Stimulated activated CD8-positive, alpha-beta memory T cell treated with anti-CD3 and anti-CD28 coated beads, Interleukin-15, amount 100 ng/mL, for 24 hours (primary cell): Measurements from ENCODE around the gene MPHOSPH9.
A peak's percentile ranks its signal among the peaks of the same experiment; 100 is the strongest.
"Not testable (repeated sequence)": the region's sequence is repeated elsewhere in the genome, so short reads cannot be mapped to it uniquely, and the experiment has no call there.

Experiments
- DNase-seq: peaks from one replicate; pipeline ENCODE4 v3.0.0-alpha.2; 2020; ENCODE audit warnings: low read depth

MPHOSPH9 gene

DNA sequence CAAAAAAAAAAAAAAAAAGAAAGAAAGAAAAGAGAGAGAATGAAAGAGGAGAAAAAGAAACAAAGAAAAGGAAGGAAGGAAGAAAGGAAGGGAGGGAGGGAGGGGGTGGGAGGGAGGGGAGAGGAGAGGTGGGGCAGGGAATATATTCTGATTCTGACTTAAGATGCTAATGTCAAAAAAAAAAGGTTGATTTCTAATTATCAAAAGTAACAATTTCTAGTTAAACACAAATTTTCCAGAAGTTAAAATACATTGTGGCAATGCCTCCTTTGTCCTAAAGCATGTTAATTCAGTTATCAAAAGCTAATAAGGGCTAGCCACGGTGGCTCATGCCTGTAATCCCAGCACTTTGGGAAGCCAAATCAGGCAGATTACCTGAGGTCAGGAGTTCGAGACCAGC lies 7.5 kb downstream of the MPHOSPH9 start:
- DNase-seq = no peak

- DNase-seq = peak; percentile 6
Measured at GRCh38 chr12:123223241-123223668, 9.7 kb downstream of the MPHOSPH9 start.

DNA sequence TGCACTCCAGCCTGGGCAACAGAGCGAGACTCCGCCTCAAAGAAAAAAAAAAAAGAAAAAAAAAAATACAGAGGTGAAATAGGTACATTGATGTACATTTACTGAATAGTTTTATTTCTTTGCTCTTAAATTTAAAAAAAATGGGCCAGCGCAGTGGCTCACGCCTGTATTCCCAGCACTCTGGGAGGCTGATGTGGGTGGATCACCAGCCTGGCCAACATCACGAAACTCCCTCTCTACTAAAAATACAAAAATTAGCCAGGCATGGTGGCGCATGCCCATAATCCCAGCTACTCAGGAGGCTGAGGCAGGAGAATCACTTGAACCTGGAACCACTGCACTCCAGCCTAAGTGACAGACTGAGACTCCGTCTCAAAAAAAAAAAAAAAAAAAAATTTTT lies 25.1 kb downstream of the MPHOSPH9 start:
- DNase-seq = not testable (repeated sequence)

- DNase-seq = not testable (repeated sequence)
Measured at GRCh38 chr12:123206794-123207193, 26.1 kb downstream of the MPHOSPH9 start.

GRCh38 chr12:123200414-123200813 lies 32.5 kb downstream of the MPHOSPH9 start:
- no peak for DNase-seq

DNA sequence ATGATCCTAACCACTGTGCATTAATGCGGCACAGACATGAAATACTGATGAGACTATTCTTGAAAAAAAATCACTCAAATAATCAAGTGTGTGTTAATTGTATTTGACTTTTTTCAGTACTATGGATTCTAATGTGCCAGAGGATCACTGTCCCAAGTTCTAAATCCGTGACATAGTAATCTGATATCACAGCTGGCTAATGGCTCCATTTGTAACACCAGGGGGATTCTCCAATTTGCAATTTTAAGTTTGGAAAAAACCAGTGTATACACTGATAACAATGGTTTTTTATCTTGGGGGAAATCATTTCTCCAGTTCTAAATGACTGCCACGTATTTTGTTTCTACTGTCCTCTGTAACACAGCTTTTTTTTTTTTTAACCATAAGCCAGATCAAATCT lies 33.0 kb downstream of the MPHOSPH9 start:
- no peak for DNase-seq

DNA sequence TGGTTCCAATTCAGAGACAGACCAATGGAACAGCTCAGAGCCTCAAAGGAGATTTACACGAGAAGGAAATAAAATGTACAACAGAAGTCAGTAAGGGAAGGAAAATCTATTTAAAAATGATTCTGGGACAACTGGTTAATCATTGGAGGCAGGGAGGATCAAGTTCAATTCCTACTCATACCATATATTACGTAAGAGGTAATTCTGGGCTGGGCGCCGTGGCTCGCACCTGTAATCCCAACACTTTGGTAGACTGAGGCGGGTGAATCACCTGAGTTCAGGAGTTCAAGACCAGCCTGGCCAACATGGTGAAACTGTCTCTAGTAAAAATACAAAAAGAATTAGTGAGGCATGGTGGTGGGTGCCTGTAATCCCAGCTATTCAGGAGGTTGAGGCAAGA lies 45.3 kb downstream of the MPHOSPH9 start:
- DNase-seq = no peak

DNA sequence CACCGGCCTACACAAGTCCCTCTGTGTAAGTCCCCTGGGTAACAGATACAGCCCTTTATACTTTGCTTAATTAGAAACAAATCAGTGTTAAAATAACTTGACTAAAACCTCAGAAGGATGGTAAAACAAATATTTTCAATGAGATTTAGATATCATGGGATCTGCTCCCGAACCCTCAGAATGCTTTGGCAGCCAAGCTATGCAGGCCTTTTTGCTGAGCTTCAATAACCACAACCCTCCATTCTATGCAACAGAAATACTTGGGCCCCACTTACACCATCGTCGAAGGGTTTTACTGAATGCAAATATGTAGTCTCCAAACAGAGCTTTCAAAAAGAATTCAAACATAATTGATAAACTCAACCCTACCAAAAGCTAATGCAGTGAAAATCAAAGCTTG lies 52.8 kb downstream of the MPHOSPH9 start:
- no peak for DNase-seq

DNA sequence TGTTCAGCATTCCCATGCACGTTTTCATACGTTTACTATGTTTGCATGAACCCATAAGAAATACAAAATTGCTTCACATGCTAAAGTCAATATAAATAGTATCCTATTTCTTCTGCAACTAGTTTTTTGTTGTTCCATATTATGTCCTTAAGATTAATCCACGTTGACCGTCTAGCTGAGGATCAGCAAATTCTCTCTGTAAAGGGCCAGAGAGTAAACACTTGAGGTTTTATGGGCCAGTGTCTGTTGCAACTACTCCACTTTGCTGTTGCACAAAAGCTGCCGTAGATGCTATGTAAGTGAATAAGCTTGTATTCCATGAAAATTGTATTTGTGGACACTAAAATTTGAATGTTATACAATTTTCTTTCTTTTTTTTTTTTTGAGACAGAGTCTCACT lies 61.0 kb downstream of the MPHOSPH9 start:
- no peak for DNase-seq

- DNase-seq = no peak
Measured at GRCh38 chr12:123167329-123167728, 65.6 kb downstream of the MPHOSPH9 start.

DNA sequence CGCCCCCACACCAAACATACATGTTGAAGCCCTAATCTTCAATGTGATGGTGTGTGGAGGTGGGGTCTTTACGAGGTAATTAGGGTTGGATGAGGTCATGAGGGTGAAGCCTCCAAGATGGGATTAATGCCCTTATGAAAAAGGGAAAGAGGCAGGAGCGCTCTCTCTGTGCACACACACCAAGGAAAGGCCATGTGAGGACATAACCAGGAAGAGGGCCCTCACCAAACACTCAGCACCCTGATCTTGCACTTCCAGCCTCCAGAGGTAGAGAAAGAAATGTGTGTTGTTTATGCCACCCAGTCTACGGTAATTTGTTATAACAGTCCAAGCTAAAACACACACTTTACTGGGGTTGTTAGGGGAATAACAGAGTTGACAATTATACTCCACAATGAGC lies 67.4 kb downstream of the MPHOSPH9 start:
- no peak for DNase-seq

GRCh38 chr12:123164710-123165261 lies 68.2 kb downstream of the MPHOSPH9 start:
- DNase-seq = no peak

- no peak for DNase-seq
Measured at GRCh38 chr12:123164222-123164621, 68.7 kb downstream of the MPHOSPH9 start.

- no peak for DNase-seq
Measured at GRCh38 chr12:123163227-123163626, 69.7 kb downstream of the MPHOSPH9 start.

- no peak for DNase-seq
Measured at GRCh38 chr12:123160801-123161487, 72.0 kb downstream of the MPHOSPH9 start.

DNA sequence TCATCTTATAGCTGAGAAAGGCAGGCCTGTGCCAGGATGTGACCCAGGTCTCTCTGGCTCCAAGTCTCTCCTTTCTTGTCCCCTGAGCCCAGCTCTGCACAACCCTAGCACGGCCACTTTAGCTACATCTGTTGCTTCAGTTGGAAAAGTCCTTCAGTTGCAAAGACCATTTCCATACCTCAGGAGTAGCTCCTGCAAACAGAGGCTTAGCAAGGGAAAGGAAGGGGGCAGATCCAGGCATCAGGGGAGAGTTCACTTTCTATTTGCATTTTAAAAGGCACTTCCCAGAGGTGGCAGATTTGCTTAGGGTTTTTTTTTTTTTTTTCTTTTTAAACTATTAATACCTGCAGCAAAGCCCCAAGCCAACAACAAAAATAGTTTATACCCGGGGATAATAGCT lies 79.0 kb downstream of the MPHOSPH9 start:
- DNase-seq = no peak

- no peak for DNase-seq
Measured at GRCh38 chr12:123152833-123153232, 80.1 kb downstream of the MPHOSPH9 start.

GRCh38 chr12:123151457-123152454 lies 81.2 kb downstream of the MPHOSPH9 start:
- no peak for DNase-seq

GRCh38 chr12:123150744-123151456 lies 82.0 kb downstream of the MPHOSPH9 start, which contains the start of gene PITPNM2:
TSS of gene PITPNM2 (minus strand) at chr12:123151090. CDS start at chr12:123034590, 116,500 bp downstream.
- DNase-seq = no peak

DNA sequence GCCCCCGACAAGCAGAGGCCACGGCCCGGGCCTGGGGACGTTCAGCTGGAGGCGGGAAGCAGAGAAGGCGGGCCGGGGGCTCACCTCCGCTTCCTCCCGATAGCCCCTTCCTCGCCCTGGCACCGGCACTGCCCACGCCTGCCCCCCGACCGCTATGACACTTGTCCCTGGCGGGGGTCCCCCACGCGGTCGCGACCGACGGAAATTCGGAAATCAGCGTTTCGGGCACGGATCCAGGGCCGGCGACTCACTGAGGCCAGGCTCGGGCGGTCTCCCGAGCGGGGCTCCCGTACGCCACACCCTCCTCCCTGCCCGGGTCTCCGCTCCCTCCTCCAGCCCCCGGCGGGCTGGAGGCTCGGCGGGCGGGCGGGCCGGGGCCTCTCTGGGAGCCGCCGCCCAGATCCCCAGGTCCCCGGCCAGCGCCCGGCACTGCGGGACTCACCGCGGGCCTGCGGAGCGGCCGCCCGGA lies 82.6 kb downstream of the MPHOSPH9 start:
- no peak for DNase-seq

- DNase-seq = no peak
Measured at GRCh38 chr12:123149501-123150274, 83.3 kb downstream of the MPHOSPH9 start.
